Activated naive CD4-positive, alpha-beta T cell treated with Interleukin-2 at 50 U/mL for 16 hours (primary cell): ENCODE data around the gene MNDA.
A peak's percentile ranks its signal among the peaks of the same experiment; 100 is the strongest.

Experiments
- DNase-seq: peaks from one replicate; pipeline ENCODE4 v3.0.0-alpha.2; 2020

The MNDA gene

DNA sequence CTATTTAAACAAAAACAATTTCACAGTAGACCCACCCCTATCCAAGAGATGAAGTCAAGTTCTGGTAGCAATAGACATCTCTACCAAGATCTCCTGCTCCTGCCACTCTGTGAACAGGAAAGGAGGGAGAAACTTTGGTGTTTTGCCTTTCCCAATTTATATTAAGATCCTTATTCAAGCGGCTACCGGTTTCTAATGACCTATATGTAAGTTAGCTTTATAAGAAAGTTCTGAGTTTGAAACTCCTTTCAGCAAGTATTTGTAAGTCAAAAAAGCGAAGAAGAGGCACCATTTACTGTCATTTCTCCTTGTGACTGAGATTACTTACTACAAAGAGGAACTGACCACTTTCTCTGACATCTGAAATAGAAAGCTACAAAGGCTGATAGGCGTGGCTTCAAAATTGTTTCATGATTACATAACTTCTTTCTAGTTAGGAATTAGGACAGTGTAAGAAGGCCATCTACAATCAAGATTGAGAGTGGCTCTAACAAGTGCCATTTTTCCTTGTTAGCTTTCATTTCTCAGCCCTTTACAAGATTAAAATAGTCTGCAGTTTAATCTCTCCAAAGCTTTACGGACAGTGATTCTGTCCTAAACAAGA, at the start of gene MNDA:
Gene MNDA (plus strand): TSS at position 448 of the 604 bp plus-strand sequence. CDS start 10,803 bp downstream, outside the sequence.
- no peak for DNase-seq

GRCh38 chr1:158793604-158794003, 37.5 kb upstream of the MNDA start:
- DNase-seq, result peak; percentile 40

DNA sequence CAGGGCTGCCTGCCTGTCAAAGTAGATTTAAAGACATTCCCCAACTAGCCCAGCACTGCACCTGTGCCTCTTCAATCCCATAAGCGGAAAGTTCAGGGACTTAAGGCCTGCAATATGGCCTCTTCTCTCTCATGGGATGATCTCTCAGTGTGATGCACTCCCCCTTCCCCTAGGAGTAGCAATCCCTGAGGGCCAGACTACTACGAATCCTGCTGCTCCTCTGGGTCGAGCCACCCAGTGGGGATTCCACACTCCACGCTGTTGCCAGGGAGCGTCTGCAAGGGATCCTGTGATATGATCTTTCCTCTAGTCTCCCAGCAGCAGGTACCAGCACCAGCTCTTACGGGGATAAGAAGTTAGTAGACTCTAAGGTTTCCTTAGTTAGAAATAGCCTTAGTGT, 36.9 kb upstream of the MNDA start:
- DNase-seq, result no peak

DNA sequence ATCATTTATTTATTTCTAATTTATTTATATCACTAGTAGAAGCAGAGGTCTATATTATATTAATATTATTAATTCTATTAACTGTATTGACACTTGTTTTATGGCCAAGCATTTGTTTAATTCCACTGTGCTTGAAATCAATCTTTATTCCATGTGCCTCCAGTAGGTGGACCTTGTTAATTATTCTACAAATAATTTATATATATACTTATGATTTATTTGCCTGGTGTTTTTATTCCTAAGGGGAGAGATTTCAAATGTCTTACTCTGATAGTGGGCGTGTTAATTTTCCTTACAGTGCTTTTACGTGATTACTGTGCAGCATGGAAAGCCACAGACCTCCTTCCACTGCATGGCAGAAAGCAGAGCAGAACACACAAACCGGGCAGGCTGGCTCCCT, 32.6 kb upstream of the MNDA start:
- DNase-seq, result no peak

GRCh38 chr1:158799689-158800088, 31.5 kb upstream of the MNDA start:
- DNase-seq, result no peak

GRCh38 chr1:158800526-158800925, 30.6 kb upstream of the MNDA start:
- no peak for DNase-seq

DNA sequence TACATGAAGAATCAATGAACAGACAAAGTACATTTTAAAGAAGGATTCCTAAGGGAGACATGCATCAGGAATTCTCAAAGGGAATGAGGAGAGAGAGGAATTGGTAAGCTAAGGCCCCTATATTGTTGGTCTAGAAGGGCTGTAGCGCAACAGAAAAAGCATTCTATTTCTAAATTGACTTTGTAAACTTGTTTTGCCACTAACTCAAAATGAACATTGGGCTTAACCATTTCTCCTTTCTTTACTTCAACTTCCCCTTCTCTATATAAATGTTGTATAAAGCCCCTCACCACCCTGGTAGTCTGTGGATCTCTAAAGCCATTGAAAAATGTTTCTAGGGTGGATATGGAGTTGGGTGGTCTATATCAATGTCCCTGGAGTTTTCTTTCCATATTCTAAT, 29.8 kb upstream of the MNDA start:
- no peak for DNase-seq

GRCh38 chr1:158803678-158804077, 27.5 kb upstream of the MNDA start:
- DNase-seq, result no peak

GRCh38 chr1:158806916-158807536, 24.1 kb upstream of the MNDA start:
- DNase-seq, result no peak

GRCh38 chr1:158809256-158809655, 21.9 kb upstream of the MNDA start:
- no peak for DNase-seq

- DNase-seq, result no peak
Observed at GRCh38 chr1:158809862-158810261, 21.3 kb upstream of the MNDA start.

DNA sequence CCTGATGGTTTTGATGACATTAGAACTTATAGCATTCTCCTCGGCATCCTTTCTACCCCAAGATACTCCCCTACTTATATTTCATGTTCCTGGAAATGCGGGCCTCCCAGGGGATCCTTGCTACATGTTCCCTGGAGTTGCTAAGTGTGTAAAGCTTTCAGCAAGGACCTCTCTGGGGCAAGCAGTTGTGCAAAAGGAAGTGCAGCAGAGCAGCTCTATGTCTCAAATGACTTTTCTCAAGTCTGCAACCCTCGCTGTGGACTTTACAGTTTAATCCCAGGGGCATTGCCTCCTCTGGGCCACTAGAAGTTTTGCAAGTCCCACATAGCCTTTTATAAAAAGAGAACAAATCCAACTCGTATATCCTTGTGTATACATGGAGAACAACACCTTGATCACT, 20.8 kb upstream of the MNDA start:
- DNase-seq, result no peak

- DNase-seq, result no peak
Observed at GRCh38 chr1:158812336-158812735, 18.8 kb upstream of the MNDA start.

DNA sequence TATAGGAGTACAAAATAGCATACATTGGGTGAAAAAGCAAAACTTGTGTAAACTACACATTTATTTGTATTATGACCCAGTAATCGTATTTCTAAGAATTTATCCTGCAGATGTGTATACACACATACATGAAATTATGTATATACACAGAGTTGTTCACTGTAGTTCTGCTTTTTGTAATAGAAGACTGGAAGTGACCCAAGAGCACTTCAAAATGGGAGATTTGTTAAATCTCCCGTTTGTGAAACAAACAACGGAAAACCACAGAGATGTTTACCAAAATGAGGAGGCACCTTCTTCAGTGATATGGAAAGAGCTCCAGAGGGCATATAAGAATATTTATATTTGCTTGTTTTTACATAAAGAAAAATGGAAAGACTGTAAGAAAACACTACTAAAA, 18.0 kb upstream of the MNDA start:
- DNase-seq, result no peak

- DNase-seq, result no peak
Observed at GRCh38 chr1:158814970-158815369, 16.2 kb upstream of the MNDA start.

GRCh38 chr1:158818560-158818959, 12.6 kb upstream of the MNDA start:
- DNase-seq, result no peak

- no peak for DNase-seq
Observed at GRCh38 chr1:158818975-158819431, 12.1 kb upstream of the MNDA start.

- DNase-seq, result peak; percentile 16
Observed at GRCh38 chr1:158819461-158820443, 11.4 kb upstream of the MNDA start.

DNA sequence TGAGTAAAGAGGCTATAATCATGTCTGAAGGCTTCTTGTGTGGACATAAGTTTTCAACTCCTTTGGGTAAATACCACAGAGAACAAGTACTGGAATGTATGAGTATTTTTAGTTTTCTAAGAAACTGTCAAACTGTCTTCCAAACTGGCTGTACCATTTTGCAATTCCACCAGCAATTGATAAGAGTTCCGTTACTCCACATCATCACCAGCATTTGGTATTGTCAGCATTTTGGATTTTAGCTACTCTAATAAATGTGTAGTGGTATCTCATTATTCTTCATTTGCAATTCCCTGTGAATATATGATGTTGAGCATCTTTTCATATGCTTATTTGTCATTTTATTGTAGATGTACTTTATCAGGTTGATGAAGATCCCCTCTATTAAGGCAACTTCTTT, 9.4 kb upstream of the MNDA start:
- DNase-seq, result no peak

DNA sequence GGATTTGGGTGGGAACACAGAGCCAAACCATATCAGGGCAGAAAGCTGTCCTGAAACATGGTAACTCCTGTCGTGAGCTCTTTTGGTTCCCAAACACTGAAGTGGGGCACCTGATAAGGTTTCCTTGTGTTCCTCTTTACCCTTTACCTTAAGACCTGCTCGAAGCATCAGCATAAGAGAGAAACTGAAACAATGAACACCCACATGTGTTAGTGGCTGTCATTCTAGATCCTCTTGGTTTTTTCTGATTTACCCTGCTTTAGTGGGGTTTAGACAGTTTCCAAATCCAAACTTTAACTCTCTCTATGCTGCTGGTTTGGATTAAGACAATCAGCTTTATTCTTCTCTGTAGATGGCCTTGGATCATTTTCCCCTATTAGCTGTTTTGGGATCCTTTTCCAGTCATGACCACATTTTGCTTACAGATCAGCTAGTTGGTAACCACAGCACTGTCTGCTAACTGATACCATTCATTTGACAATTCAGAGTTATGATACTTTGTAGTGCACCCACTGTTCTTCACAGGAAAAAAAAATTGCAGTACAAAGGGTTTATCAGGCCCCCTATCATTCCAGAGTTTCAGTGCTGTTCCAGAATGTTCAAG, 975 bp upstream of the MNDA start:
- no peak for DNase-seq

DNA sequence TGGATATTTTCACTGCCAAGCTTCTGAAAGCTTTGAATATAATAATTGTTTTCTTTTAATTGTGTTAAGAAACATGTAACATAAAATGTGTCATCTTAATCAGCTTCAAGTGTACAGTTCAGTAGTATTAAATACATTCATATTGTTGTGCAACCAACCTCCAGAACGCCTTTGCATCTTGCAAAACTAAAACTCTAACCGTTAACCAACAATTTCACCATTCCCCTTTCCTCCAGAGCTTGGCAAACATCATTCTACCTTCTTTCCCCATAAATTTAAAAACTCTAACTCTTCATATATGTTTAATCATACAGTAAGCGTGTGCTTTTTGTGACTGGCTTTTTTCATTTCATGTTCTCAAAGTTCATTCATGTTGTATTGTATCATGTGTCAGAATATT, 2.1 kb downstream of the MNDA start:
- no peak for DNase-seq

- DNase-seq, result no peak
Observed at GRCh38 chr1:158836038-158836437, 4.9 kb downstream of the MNDA start.

- DNase-seq, result no peak
Observed at GRCh38 chr1:158838660-158839059, 7.5 kb downstream of the MNDA start.
